ENCODE results near the gene SLCO2B1. TPM values are rescaled to one million over a fixed set of nuclear protein-coding genes. Genes with fewer than 3 reads are reported as not detected.

SLCO2B1 gene
- total and polyA plus RNA-seq, 2 experiments from 2014 or later: not detected

DNA sequence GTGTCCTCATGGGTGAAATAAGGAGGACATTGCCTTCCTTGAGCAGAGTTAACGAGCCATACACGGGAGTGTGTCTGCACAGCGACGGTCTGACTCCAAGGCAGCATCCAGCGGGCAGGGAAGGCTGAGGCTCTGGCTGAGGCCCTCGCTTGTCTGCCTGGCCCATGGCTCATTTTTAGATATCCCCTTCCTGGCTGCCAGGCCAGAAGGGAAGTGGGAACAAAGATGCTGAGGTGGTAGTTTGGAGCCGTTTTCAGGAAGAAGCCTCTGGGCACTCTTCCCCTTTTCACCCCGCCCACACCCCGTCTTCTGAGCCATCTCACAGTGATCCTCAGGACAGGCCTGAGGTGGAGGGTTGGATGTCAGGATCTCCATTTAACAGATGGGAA is 3.0 kb upstream of the SLCO2B1 start:
- Histone ChIP-seq H3K4me2 (ENCODE audit: unreplicated experiment) (no peak overlapping the region), H3K9me3 (ENCODE audit: low read depth) (no peaks in the 10 kb centered on the region), H3K27me3 (replicated peaks; ENCODE audit: insufficient read depth) (peaks cover 33% of the 10 kb centered on the region), H3F3A (ENCODE audit: insufficient read depth) (peaks cover 7% of the 10 kb centered on the region; the same call in 1 of the 2 replicates), H2AFZ (no peak overlapping the region), H3K36me3 (ENCODE audit: low read depth) (no peaks in the 10 kb centered on the region), H3K9ac (no peak overlapping the region), H3K4me1 (ENCODE audit: insufficient read depth) (peaks cover 4% of the 10 kb centered on the region), H3K79me2 (ENCODE audit: insufficient read depth) (no peaks in the 10 kb centered on the region), H3K9me2 (ENCODE audit: insufficient read depth) (no peaks in the 10 kb centered on the region), H3K27ac (no peak overlapping the region), H3K4me3 (no peak overlapping the region), H4K20me1 (ENCODE audit: insufficient read depth) (no peaks in the 10 kb centered on the region)
- DNase-seq: no peak
- TF ChIP-seq EZH2phosphoT487 (IDR thresholded peaks at IDR 0.05; ENCODE audit: insufficient read depth, low read depth) (no peak), EZH2 (IDR thresholded peaks at IDR 0.05; ENCODE audit: insufficient read depth, poor library complexity, severe bottlenecking) (no peak)
- WGBS, 2 experiments (ENCODE audit: low coverage in 1 of 2, low lambda C conversion rate in 2 of 2, missing lambda C conversion rate in 2 of 2): 70 to 84% methylated on average over 9 of the region's 9 CpGs
- in situ Hi-C loops (cut with MboI): no loop called here

DNA sequence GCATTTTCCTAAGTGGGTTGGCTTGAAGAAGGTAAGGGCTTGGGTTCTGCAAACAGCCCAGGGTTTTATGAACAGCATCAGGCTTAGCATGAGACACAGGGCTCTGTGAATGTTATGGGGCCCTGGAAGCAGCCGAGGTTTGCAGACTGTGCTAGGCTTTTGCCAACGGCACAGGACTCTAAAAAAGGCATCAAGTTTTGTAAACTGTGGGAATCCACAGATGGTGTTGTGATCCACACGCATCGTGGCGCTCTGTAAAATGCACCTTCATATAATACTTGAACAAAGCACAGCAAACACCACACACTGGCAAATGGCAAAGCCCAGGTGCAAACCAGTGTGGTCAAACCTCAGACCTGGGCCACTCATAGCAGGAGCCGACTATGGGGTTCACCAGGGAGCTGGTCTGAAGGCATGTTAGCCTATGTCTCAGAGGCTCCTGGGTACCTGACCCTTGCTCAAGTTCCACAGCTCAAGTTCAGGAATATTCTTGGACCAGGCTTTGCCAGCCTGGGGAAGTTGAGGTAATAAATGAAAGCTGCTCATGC is 2.4 kb upstream of the SLCO2B1 start:
- Histone ChIP-seq H3K27me3 (replicated peaks; ENCODE audit: insufficient read depth) (peaks cover 33% of the 10 kb centered on the region), H3K4me1 (ENCODE audit: insufficient read depth) (peaks cover 1% of the 10 kb centered on the region), H2AFZ (no peak overlapping the region), H3K9ac (no peak overlapping the region), H3K27ac (no peak overlapping the region), H3K79me2 (ENCODE audit: insufficient read depth) (no peaks in the 10 kb centered on the region), H3K9me3 (ENCODE audit: low read depth) (no peaks in the 10 kb centered on the region), H3K4me2 (ENCODE audit: unreplicated experiment) (no peak overlapping the region), H3F3A (ENCODE audit: insufficient read depth) (peaks cover 4% of the 10 kb centered on the region; the same call in 1 of the 2 replicates), H3K36me3 (ENCODE audit: low read depth) (no peaks in the 10 kb centered on the region), H3K4me3 (no peak overlapping the region), H4K20me1 (ENCODE audit: insufficient read depth) (no peaks in the 10 kb centered on the region), H3K9me2 (ENCODE audit: insufficient read depth) (no peaks in the 10 kb centered on the region)
- no peak for TF ChIP-seq EZH2 (IDR thresholded peaks at IDR 0.05; ENCODE audit: insufficient read depth, poor library complexity, severe bottlenecking)
- 76% methylated on average over 6 of the region's 6 CpGs for WGBS, 2 experiments (ENCODE audit: low coverage in 1 of 2, low lambda C conversion rate in 2 of 2, missing lambda C conversion rate in 2 of 2)
- DNase-seq: no peak
- in situ Hi-C loops (cut with MboI): no loop called here

DNA sequence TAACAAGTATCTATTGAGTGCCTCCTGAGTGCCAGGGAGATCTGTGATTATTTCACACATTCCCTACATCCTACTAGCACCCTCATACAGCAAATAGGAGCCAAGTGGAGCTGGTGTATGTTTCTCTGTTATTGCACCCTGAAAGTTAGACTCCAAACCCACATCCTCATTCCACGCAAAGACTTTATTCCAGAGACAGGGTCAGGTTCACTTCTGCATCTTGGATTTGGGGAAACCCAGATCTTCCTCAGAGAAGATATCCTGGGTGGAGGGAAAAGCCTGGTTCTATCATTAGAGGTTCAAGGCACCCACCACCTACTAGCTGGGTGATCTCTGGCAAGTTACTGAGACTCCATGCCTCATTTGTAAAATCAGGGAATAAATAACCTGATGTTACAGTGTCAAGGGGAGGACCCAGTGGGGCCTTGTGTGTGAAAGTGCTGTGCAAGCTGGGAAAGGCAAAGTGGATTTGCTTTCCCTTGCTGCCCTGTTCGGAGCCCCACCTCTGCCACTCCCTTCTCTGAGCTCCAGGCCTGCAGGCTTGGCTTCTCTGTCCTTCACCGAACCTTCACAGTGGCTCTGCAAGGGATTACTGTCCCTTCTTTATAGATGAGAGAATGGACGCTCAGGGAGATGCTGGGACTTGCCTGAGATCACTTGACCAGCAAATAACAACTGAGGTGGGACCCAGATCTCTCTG is 991 bp upstream of the SLCO2B1 start:
- in situ Hi-C loops (cut with MboI): no loop called here
- Histone ChIP-seq H3K36me3 (ENCODE audit: low read depth) (no peaks in the 10 kb centered on the region), H2AFZ (no peak overlapping the region), H3K27me3 (replicated peaks; ENCODE audit: insufficient read depth) (peaks cover 33% of the 10 kb centered on the region), H3K27ac (no peak overlapping the region), H3F3A (ENCODE audit: insufficient read depth) (no peaks in the 10 kb centered on the region), H3K9me3 (ENCODE audit: low read depth) (no peaks in the 10 kb centered on the region), H3K9ac (no peak overlapping the region), H3K4me1 (ENCODE audit: insufficient read depth) (no peaks in the 10 kb centered on the region), H3K9me2 (ENCODE audit: insufficient read depth) (no peaks in the 10 kb centered on the region), H4K20me1 (ENCODE audit: insufficient read depth) (no peaks in the 10 kb centered on the region), H3K4me2 (ENCODE audit: unreplicated experiment) (no peak overlapping the region), H3K4me3 (no peak overlapping the region), H3K79me2 (ENCODE audit: insufficient read depth) (no peaks in the 10 kb centered on the region)
- no peak for TF ChIP-seq EZH2phosphoT487 (IDR thresholded peaks at IDR 0.05; ENCODE audit: insufficient read depth, low read depth)
- TF ChIP-seq EZH2 (IDR thresholded peaks at IDR 0.05; ENCODE audit: insufficient read depth, poor library complexity, severe bottlenecking): no peak
- 46 to 51% methylated on average over 4 of the region's 4 CpGs for WGBS, 2 experiments (ENCODE audit: low coverage in 1 of 2, low lambda C conversion rate in 2 of 2, missing lambda C conversion rate in 2 of 2)
- DNase-seq: no peak

DNA sequence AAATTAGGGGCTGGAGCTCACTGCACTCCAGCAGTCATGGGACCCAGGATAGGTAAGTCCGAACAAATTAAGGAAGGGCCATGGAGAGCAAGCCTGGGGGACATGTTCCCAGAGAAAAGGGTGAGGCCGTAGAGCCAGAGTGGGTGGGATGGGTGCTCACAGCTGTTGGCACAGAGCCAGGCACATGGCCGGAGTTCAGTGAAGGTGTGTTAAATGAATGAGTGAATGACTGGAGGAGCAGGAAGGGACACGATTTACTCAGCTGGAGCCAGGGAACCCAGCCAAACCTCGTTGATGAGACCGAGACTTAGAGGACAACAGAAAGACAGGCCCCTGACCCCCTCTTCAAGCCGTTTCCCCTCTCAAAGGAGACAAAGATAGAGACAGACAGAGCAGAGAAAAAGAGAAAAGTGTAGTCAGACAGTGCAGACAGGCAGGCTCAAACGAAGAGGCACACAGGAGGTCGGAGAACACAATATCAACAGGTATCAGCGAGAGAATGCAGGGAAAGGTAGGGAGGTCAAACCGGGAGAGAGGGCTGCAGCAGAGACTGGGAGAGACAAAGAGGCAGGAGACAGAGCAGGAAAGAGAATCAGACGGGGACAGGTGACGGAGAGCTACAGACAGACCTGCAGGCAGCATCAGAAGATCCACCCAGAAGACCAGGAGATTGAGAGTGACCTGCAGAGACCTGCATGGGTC is 590 bp downstream of the SLCO2B1 start:
- DNase-seq: no peak
- WGBS, 2 experiments (ENCODE audit: low coverage in 1 of 2, low lambda C conversion rate in 2 of 2, missing lambda C conversion rate in 2 of 2): 41% methylated on average over 13 of the region's 13 CpGs
- Histone ChIP-seq H3K9me2 (ENCODE audit: insufficient read depth) (no peaks in the 10 kb centered on the region), H3K4me1 (ENCODE audit: insufficient read depth) (no peaks in the 10 kb centered on the region), H4K20me1 (ENCODE audit: insufficient read depth) (no peaks in the 10 kb centered on the region), H3K4me2 (ENCODE audit: unreplicated experiment) (no peak overlapping the region), H2AFZ (no peak overlapping the region), H3F3A (ENCODE audit: insufficient read depth) (no peaks in the 10 kb centered on the region), H3K79me2 (ENCODE audit: insufficient read depth) (no peaks in the 10 kb centered on the region), H3K9ac (no peak overlapping the region), H3K27me3 (replicated peaks; ENCODE audit: insufficient read depth) (peaks cover 33% of the 10 kb centered on the region), H3K9me3 (ENCODE audit: low read depth) (no peaks in the 10 kb centered on the region), H3K4me3 (no peak overlapping the region), H3K36me3 (ENCODE audit: low read depth) (no peaks in the 10 kb centered on the region), H3K27ac (no peak overlapping the region)
- TF ChIP-seq EZH2phosphoT487 (IDR thresholded peaks at IDR 0.05; ENCODE audit: insufficient read depth, low read depth) (no peak), EZH2 (IDR thresholded peaks at IDR 0.05; ENCODE audit: insufficient read depth, poor library complexity, severe bottlenecking) (no peak)
- in situ Hi-C loops (cut with MboI): no loop called here
